ENCODE results near the gene HDAC4. TPM values are rescaled to one million over a fixed set of nuclear protein-coding genes. Genes with fewer than 3 reads are reported as not detected.
A peak's percentile ranks its signal among the peaks of the same experiment; 100 is the strongest.

HDAC4 gene
- total and polyA plus RNA-seq, 12 donors, result 3.7 to 40.0 (median 25.5) TPM

DNA sequence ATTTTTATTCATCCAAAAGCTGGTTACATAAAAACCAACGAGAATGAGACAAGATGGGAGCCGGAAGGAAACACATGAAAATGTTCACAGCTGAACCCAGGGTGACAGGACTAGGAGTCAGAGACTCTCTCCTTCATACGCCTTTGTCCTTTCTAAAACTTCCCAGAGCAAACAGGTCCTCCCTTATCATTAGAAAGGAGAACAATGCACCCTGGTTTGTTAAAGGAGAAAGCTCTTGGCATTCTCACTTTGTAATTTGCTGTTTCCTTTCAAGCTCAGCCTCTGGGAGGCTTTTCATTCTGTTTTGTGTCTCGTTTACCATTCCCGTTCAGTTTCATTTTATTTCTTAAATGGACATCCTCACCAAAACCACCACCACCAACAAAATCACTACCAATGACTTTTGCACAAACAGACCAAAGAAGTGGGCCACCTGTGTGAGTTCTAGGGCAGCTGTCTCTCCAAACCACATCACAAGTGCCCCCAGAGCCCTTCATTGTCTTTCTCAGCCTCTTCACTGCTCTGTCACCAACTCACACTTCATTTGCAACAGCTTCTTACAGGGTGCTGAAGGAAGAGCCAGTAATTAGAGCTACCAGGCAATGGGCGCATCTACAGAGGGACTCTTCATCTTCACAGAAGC lies 105.3 kb downstream of the HDAC4 start:
- Histone ChIP-seq H3K27me3 (no peaks in the 10 kb centered on the region), H3K9me3 (no peaks in the 10 kb centered on the region), H3K4me1 (peaks cover 9 to 97% (median 72%) of the 10 kb centered on the region in 9 donors), H3K27ac (peak overlapping the region in 9 of 10 donors; percentile 24 to 65 (median 51)), H3K4me3 (peak overlapping the region in 2 of 10 donors; percentile 6 to 12), H3K36me3 (no peaks in the 10 kb centered on the region)
- intact Hi-C loops (cut with DNase I), result no loop called here
- WGBS, 2 donors, result 50 to 58% methylated on average over 6 of the region's 6 CpGs
- TF ChIP-seq CTCF (IDR thresholded peaks at IDR 0.05), result no peak
- DNase-seq (no peak), ATAC-seq (peak in 1 of 8 donors; percentile 22)

DNA sequence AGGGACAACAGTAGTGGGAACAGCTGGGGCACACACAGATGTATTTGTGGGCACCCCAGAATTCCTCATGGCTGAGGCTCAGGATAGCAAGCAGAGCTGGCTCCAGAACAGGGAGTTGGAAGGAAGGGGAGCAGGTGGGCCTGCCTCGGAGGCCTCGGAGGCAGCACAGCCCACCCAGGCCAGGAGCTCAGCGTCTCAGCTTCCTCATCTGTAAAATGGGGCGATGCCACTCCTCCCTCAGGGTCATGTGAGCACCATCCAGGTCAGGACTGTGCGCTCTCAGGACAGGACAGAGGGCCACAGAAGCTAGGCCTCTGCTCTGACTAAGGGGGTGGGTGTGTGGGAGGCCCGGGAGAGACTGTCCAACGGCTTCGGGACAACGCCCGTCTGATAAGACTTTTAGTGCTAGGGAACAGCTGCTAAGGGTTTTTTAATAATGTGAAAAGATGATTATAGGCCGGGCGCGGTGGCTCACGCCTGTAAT lies 106.2 kb downstream of the HDAC4 start:
- ATAC-seq (peak in 2 of 8 donors; percentile 22 to 57), DNase-seq (no peak)
- Histone ChIP-seq H3K4me1 (peaks cover 9 to 94% (median 74%) of the 10 kb centered on the region in 9 donors), H3K9me3 (no peaks in the 10 kb centered on the region), H3K4me3 (no peak overlapping the region), H3K27me3 (no peaks in the 10 kb centered on the region), H3K36me3 (no peaks in the 10 kb centered on the region), H3K27ac (peak overlapping the region in 9 of 10 donors; percentile 1 to 67 (median 44))
- WGBS, 2 donors, result 78 to 88% methylated on average over 14 of the region's 14 CpGs
- TF ChIP-seq CTCF (IDR thresholded peaks at IDR 0.05), result no peak
- intact Hi-C loops (cut with DNase I), result loop anchor here in 1 of 10 donors (5.0 kb wide), 1 partner anchor 72 kb away; no protein-coding TSS in a partner anchor

DNA sequence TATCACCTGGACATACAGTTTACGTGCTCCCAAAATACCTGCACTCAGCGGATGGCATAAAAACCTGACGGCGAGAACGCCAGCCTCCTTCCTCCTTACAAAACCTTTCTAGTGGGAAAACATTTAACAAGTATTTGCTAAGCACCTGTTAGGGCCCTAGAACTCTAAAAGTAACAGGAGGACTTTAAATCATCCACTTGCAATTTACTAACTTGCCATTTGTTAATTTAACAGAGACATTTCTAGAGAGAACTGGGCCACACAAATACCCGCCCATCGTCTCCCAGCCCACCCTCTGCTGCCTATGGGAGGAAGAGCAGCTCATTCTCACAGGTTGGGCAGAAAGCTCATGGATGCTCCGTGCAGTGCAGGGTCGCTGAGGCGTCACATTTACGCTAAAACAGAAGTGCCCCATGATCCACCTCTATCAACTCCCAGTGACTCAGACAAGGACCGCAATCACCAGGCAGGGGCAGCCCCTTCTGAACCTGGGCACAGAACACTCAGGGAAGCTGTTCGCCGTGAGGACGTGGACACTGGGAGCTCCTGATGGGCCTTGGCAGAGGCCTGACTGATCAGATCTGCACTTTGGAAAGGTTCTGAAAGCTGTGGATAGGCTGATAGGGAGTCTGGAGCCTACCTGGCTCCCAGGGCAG lies 106.9 kb downstream of the HDAC4 start:
- Histone ChIP-seq H3K4me3 (no peak overlapping the region), H3K36me3 (no peaks in the 10 kb centered on the region), H3K9me3 (no peaks in the 10 kb centered on the region), H3K27ac (peak overlapping the region in 8 of 10 donors; percentile 9 to 67 (median 50)), H3K4me1 (peaks cover 9 to 94% (median 80%) of the 10 kb centered on the region in 9 donors), H3K27me3 (no peaks in the 10 kb centered on the region)
- WGBS, 2 donors, result 76 to 82% methylated on average over 15 of the region's 15 CpGs
- ATAC-seq (peak in 5 of 8 donors; percentile 4 to 29 (median 12)), DNase-seq (no peak)
- TF ChIP-seq CTCF (IDR thresholded peaks at IDR 0.05), result no peak
- intact Hi-C loops (cut with DNase I), result loop anchor here in 1 of 10 donors (5.0 kb wide), 1 partner anchor 72 kb away; no protein-coding TSS in a partner anchor

DNA sequence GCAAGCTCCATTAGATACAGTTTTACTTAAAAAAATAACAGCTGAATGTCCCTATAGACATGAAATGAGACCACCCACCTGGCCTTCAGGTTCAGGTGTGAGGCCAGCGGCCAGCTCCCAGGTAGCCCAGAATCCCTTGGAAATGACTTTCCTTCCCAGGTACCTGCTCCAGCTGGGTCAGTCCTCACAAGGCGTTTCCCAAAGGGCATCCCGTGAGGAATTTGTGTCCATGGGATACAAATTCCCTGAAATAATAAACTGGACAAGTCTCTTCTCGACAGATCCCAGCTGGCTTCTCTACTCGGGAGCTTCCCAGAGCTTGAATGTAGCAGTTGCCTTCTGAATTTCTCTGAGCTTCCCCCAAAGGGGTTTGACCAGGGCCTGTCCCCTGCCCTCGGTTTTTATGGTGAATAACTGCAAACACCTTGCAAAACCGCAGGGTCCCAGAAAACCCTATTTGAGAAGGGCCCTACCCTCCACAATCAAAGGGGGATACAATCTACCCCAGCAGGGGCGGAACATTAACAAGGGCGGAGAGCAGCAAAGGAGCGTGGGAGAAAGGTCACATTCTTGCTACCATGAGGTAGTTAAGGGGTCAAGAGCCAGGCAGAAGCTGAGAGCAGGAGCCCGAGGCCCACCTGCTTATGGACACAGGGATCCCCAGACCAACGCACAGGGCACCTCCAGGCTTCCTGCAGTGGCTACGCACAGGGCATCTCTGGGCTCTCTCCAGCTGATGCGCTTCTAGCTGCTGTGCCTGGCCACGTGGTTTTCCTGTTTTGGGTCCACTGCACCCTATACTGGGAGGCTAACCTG lies 107.7 kb downstream of the HDAC4 start:
- no peak for DNase-seq
- H3K9me3 ChIP-seq, result no peaks in the 10 kb centered on the region
- H3K36me3 ChIP-seq, result no peaks in the 10 kb centered on the region
- intact Hi-C loops (cut with DNase I), result loop anchor here in 1 of 10 donors (5.0 kb wide), 1 partner anchor 71 kb away; no protein-coding TSS in a partner anchor
- no peak for TF ChIP-seq CTCF (IDR thresholded peaks at IDR 0.05)
- H3K27ac ChIP-seq, result peak overlapping the region in 5 of 10 donors; percentile 5 to 62 (median 12)
- H3K4me1 ChIP-seq, result peaks cover 9 to 98% (median 82%) of the 10 kb centered on the region in 9 donors
- WGBS, 2 donors, result 79 to 85% methylated on average over 15 of the region's 15 CpGs
- ATAC-seq, result no peak
- H3K27me3 ChIP-seq, result no peaks in the 10 kb centered on the region
- H3K4me3 ChIP-seq, result no peak overlapping the region
